Measurements from ENCODE around the gene PDE4D.
"Not testable (repeated sequence)": the region's sequence is repeated elsewhere in the genome, so short reads cannot be mapped to it uniquely, and the experiment has no call there.

PDE4D gene

DNA sequence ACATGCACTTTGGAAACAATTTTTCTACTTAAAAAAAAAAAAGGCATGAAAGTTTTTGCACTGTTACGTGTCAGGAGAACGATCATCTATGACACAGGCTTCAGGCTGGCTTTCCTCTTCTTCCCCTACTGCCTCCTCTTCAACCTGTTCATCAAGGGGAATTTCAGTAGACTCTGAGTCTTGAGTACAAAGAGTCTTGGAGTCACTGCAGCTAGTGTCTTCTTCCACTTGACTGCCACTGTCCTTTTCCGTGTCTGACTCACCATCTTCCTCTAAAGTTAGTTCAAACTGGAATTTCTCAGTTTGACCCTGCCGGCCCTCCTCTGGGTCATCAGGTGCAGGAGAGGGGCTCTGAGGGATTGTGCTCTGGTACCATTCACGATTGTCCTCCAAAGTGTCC lies 918.9 kb downstream of the PDE4D start:
- no peak for DNase-seq

GRCh38 chr5:58974083-58974482 lies 919.4 kb downstream of the PDE4D start:
- DNase-seq, result no peak

DNA sequence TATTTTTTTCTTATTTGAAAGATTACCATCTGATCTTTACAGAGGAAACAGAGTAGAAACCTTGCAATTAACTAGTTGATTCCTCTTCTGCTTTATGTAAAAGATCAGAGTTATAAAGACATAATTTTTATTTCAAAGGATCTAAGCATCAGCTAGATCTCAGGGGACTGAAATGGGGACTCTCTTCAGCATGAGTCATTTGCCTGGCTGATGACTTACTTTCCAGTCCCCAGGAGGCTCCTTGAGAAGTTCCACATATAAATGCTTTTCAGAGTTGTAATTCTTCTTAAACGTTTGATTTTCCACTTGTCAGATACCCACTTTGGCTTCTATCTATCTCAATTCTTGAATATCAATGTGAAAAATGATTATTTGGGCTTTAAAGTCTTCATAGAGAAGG lies 921.2 kb downstream of the PDE4D start:
- no peak for DNase-seq

DNA sequence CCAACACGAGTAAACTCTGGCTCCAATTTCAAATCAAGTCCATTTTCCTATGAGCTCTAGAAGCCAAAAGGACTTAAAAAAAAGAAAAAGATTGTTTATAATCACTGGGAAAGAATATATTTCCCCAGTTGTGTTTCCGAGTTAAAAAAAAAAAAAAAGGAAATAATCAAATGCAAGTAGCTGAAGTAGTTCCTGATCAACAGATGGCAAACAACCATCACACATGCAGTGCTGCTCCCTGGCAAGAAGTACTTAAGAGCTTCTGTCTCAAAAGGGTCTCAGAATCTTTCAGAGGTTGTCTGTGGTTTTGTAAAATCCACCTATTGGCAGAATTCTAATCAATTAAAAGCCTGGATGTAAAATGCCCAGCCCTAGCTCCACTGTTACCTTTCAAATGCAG lies 922.8 kb downstream of the PDE4D start:
- DNase-seq, result no peak

GRCh38 chr5:58969795-58970194 lies 923.7 kb downstream of the PDE4D start:
- DNase-seq, result no peak

- DNase-seq, result no peak
Observed at GRCh38 chr5:58969253-58969652, 924.3 kb downstream of the PDE4D start.

- DNase-seq, result no peak
Observed at GRCh38 chr5:58968350-58968749, 925.2 kb downstream of the PDE4D start.

DNA sequence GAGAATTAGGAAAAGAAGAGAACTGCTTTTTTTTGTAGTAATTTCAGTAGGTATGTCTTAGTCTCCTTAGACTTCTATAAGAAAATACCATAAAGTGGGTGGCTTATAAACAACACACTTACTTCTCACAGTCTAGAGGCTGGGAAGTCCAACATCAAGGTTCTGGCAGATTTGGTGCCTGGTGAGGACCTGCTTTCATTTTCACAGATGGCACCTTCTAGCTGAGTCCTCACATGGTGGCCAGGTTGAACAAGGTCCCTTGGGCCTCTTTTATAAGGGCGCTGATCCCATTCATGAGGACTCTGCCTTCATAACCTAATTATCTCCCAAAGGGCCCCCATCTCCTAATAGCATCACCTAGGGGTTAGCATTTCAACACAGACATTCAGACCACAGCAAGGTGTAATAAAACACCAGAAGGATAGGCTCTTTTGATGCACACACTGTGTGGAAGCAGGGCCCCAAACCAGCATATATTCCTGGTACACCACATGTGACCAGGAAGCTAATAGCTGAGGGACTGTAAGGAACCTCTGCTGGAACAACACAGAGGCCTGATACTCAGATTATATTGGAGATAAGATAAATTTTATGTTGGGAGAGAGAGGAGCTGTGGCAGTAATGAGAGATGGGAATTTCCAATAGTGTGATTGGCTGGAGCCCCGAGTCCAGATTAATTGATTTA lies 925.8 kb downstream of the PDE4D start:
- DNase-seq, result no peak

DNA sequence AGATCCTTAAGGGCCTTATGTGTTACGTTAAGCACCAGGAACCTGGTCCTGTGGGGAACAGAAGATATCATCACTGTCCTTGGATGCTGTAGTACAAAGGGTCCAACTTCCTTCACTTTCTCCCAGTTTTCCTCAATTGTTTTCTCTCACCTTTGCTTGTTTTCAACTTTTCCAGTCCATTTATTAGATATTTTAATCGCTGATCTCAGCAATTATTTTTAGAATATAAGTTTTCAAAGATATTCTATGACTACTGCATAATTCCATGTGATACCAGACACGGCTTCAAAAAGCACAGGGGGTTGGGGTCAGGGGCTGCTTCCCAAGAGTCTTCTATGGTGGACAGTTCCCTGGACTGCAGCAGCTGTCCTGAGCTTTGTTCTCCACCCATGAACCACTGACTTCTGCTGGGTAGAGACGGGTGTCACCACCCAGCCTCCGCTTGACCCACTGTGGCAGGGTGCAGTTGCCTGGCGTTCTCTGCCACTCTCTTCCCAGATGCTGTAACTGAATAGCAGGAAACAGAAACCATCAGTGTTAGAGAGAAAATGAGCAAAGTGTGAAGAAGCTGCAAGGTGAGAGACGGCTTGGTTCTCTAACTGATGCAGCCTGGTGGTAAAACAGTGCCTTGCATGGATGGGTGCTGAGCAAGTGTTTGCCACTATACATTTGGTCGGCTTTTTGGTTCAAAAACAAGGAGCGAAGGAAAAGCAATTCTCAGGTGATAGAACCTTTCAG lies 927.7 kb downstream of the PDE4D start:
- no peak for DNase-seq

GRCh38 chr5:58963821-58964220 lies 929.7 kb downstream of the PDE4D start:
- no peak for DNase-seq

DNA sequence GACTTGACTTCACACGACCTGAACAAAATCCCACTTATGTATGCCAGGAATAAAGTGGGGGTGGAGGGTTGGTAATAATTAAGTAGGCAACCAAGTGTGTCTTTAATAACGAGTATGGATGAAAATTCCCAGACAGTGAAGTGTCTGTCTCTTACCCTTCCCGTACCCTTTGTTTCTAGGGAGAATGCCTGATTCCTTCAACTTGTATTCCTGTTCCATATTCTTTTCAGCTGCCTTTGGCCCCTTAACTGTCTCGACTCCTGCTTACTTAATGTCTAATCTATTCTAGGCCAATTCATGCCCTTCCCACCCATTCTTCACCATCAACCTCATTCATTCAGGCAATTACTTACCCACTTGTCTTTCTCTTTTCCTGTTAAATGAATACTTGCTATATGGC lies 930.2 kb downstream of the PDE4D start:
- DNase-seq, result no peak

- no peak for DNase-seq
Observed at GRCh38 chr5:58961631-58962280, 931.8 kb downstream of the PDE4D start.

DNA sequence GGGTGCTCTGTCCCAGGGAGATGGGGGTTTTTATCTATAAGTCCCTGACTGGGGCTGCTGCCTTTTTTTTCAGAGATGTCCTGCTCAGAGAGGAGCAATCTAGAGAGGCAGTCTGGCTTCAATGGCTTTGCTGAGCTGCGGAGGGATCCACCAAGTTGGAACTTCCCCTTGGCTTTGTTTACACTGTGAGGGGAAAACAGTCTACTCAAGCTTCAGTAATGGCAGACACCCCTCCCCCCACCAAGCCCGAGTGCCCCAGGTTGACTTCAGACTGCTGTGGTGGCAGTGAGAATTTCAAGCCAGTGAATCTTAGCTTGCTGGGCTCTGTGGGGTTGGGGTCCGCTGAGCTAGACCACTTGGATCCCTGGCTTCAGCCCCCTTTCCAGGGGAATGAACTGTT lies 934.8 kb downstream of the PDE4D start:
- no peak for DNase-seq

- not testable (repeated sequence) for DNase-seq
Observed at GRCh38 chr5:58953218-58953617, 940.3 kb downstream of the PDE4D start.

- DNase-seq, result no peak
Observed at GRCh38 chr5:58950224-58950623, 943.3 kb downstream of the PDE4D start.

DNA sequence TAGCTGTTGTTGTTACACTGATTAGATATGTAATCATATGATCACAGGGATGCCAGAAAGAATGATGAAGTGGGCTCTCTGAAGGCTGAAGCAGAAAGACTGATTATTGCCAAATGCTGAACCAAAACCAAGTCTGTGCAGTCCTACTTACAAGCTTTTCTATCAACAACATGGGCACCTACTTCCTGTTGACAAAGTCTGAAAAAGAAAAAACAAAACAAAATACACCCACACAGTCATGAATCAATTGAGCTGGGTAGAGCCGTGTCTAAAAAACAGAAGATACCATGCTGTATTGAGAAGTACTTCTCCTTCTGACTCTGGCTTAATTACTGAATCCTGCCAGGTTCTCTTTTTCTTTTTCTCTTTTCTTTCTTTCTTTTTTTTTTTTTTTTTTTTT lies 947.3 kb downstream of the PDE4D start:
- no peak for DNase-seq

- no peak for DNase-seq
Observed at GRCh38 chr5:58944221-58944620, 949.3 kb downstream of the PDE4D start.

GRCh38 chr5:58940446-58940845 lies 953.1 kb downstream of the PDE4D start:
- no peak for DNase-seq

GRCh38 chr5:58939664-58940063 lies 953.9 kb downstream of the PDE4D start:
- no peak for DNase-seq

GRCh38 chr5:58938563-58939424 lies 954.7 kb downstream of the PDE4D start:
- no peak for DNase-seq

DNA sequence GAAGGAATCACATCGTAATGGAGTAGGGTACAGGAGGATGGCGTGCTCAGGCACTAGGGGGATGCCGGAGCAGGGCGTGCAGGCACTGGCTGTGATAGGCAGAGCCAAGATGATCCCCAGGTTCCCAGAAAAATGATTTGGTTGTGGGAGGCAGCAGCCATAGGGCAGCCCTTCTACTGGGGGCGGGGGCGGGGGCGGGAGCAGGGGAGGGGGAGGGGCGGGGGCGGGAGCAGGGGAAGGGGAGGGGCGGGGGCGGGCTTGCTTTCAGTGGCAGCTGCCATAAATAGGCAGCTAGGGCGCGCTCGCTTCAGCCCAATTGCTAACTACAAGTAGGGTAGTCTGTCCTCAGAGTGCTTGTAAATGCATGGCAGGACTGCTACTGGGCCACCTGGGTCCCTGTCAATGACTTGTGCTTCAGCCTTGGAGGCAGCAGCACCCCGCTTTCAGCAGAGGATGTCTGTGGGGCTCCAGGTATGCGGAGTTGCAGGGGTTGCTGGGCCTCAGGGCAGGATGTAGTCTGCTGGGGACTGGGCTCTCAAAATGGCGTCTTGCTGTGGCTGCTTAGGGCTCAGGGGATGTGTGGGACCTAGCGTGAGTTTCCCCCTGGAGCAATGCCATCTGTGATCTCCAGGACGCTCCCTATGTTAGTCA lies 956.4 kb downstream of the PDE4D start:
- DNase-seq, result no peak

DNA sequence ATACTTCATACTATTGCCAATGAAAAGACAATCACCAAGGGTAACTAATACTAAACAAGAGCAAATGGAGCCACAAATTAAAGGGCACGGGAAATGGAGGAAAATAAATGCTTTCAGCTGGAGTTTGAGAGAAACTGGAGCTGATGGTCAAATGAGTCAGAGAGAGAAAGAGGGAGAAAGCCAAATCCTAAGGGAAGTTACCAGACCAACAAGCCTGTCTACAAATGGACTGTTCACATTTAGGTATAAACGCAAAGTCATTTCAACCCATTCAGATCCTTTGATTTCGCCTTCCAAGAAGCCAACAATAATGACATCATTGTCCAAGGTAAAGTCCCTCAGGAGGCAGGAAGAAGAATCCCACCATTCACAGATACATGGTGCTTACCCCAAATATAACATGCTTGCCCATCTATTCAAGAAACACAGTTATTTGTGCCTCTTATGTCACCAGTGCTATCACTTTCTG lies 958.9 kb downstream of the PDE4D start:
- DNase-seq, result no peak
